CD4-positive, alpha-beta T cell treated with Interferon gamma for 1 hour (primary cell): ENCODE data around the gene GAS5.
"Not testable (repeated sequence)": the region's sequence is repeated elsewhere in the genome, so short reads cannot be mapped to it uniquely, and the experiment has no call there.

ENCODE experiments used
- DNase-seq: peaks from one replicate; pipeline ENCODE4 v3.0.0-alpha.2; 2020

The GAS5 gene

DNA sequence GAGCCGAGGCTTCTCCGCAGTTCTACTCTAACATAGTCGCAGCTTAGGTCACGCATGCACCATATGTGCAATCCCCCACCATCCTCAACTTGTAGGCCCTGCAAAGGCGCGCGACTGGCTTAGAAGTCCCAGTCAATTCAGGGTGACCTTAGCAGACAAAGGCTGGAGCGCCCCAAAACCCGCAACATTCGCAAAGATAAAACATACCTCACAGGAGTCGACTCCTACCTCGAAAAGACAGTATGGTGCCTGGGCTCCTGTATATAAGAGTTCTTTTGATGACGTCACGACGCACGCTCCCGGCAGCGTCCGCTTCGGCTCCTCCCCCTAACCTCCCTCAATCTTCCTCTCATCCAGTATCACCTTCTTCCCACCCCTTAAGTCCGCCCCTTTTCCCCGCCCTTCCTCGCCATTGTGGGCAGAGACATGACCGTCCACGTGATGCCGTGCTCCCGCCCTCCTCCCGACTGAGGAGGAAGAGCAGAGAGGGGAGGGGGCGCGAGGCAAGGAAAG, at the start of gene GAS5:
Gene GAS5, minus strand, starts transcription at position 237 of the 513 bp plus-strand sequence.
- peak; percentile 99 for DNase-seq

DNA sequence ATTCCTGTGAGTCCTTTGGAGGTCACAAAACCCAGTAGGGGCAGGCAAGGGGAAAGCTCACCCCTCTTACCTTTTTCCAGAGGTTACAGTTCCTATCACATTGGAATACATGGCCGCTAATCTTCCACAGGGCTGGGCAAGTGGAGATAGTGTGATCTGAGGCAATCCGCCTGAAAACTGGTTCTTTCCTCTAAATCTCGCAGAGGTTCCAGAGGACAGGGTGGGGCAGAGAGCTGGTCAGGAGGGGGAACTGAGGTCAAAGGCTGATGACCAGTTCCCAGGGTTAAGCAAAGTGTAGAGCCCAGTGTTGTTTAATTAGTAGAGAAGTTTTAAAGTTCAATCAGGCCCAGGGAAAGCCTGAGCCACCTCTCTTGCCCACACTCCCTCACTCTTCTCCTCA, 49.4 kb upstream of the GAS5 start, which contains the start of gene SERPINC1:
Gene SERPINC1, minus strand, starts transcription at position 179 of the 400 bp plus-strand sequence. Its CDS starts 68 bp downstream, at position 111.
- DNase-seq, result no peak

DNA sequence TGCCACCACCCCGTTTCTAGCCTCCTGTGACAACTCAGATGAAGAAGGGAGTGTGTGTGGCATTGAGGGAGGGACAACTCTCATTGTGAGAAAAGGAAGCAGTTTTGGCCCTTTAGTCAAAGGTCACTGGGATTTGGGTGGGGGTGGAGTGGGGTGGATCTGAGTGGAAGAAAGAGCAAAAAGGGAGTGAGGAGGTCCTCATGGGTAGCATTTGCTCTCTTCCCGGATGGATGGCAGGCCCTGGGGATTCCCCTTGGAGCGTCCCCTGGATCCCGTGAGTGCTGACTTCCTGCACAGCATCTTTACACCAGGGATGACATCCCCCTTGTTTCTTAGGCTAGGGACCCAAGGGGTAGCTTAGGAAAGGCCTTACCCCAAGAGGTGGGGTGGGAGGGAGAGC, 48.9 kb upstream of the GAS5 start:
- no peak for DNase-seq

DNA sequence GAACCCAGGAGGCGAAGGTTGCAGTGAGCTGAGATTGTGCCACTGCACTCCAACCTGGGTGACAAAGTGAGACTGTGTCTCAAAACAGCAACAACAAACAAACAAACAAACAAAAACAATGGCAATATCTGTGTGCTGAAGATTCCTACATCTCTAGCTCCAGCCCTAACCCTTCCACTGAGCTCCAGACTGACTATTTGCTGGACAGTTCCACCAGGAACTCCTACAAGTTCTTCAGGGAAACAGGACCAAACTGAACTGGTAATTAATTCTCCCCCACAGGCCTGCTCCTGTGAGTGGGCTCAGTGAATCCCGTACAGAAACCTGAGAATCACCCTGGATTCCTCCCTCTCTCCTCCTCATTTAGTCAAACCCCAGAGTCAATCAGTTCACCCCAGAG, 47.8 kb upstream of the GAS5 start:
- DNase-seq, result no peak

DNA sequence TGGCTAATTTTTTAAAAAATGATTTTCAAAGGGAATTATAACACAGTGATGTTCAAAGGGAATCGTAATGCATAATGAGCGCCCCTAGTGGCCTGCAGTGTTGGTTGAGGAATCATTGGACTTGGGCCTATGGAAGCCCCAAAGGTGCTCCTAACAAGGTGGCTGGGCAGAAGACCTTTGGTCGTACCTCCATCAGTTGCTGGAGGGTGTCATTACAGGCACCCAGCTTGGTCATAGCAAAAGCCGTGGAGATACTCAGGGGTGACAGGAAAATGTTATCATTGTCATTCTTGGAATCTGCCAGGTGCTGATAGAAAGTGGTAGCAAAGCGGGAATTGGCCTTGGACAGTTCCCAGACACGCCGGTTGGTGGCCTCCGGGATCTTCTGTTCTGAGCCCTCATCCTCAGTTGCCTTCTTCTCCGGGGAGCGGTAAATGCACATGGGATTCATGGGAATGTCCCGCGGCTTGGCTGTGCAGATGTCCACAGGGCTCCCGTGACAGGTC, 46.6 kb upstream of the GAS5 start:
- no peak for DNase-seq

DNA sequence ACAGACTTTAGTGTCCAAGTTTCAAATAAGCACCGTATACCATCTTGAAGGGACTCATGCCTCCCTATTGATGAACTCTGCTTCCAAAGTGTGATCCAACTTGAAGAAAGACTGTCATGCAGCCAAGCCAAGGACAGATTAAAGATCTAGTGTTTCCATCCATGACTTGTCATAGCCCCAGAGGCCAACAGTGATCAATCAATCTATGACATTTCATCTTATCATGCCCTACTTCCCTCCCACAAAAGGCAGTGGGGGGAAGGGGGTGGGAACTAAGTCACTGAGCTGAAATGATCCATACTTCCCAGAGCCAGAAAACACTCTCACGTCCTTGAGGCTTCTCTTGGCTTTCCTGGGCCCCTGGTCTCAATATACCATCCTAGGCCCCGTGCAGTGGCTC, 45.3 kb upstream of the GAS5 start:
- DNase-seq, result no peak

DNA sequence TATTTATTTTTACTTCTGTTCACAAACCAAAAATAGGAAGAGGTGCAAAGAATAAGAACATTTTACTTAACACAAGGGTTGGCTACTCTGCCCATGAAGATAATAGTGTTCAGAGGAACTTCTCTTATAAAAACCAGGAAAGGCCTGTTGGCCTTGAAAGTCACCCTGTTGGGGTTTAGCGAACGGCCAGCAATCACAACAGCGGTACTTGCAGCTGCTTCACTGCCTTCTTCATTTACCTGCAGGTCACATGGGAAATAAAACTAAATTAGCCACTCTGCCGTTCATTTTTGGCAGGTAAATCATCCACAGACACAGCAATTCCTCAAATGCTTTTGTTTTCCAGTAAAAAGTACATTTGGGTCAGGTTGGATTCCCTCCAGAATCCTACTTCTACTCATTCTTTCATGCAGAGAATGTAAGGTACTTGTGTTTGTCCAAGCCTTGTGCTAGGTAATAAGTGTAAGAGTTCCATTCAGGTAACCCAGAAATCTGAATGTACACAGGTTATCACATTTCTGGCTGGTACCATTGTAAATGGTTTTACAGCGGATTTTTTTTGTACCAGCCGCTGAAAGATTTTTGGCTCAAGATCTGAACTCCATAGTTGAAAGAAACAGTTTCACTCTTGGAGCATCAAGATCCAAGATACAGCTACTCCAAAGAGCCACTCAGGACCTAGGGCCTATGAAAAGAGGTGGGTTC, 36.2 kb upstream of the GAS5 start:
- DNase-seq, result no peak

DNA sequence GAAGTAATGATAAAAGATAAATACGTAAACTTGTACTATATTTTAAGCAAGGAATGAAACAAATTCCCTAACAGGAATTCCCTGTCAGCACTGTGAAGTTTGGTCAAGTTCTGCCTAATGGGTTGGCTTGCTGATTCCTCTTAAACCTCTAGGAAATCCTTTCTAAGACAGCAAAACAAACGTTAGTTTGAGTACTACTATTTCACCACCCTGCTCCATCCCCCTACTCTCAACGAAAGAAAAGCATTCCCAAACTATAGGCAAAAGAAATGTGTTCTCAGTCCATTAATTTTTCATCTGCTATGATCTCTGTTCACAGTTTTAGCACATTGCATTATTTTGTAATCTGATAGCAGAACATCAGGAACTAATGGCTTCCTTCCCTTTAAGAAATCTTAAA, 33.2 kb upstream of the GAS5 start:
- no peak for DNase-seq

DNA sequence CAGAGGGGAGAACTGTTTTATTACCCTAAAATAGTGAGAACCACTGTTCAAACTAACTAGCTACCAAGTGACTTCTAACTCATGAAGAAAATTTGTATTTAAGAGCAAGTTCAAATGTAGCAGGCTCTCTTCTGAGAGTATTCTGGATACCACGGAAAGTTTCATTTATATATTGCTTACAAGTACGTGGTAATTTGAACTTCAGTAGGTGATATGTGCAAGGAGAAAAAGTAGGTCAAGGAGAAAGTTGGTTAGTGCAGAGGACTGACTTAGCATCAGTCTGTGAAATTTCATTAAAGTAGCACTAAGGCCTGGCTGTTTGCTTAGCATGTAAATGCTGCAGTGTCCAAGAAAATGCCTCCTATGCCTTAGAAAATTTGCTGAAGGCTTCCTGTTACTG, 32.6 kb upstream of the GAS5 start:
- no peak for DNase-seq

DNA sequence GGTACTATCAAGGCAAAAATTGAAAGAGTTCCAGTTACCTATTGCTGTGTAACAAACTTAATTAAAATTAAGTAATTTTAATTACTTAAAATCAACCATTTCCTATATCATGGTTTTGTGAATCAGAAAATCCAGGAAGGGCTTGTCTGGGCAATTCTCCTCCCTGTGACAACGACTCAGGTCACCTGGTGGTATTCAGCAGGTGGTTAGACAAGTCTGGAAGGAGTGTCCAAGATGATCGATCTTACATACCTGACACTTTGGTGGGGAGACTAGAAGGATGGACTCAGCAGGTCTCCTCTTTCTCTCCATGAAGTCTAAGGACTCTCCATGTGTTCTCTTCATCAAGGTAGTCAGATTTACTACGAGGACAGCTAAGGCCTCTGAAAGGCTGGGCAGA, 26.4 kb upstream of the GAS5 start:
- no peak for DNase-seq

DNA sequence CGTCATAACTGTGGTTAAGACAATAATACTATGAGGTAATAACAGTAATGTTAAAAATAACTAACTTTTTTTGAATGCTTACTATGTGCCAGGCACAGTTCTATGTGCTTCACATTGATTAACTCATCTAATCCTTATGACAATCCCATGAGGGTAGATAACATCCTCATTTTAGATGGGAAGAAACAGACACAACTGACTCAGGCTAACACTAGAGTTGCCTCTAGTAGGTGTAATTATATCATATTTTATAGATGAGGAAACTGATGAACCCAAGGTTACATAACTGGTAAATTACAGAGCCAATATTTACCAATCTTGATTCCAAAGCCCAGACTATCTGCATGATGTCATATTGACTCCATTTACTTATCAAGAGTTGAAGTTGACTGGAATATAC, 25.8 kb upstream of the GAS5 start:
- no peak for DNase-seq

DNA sequence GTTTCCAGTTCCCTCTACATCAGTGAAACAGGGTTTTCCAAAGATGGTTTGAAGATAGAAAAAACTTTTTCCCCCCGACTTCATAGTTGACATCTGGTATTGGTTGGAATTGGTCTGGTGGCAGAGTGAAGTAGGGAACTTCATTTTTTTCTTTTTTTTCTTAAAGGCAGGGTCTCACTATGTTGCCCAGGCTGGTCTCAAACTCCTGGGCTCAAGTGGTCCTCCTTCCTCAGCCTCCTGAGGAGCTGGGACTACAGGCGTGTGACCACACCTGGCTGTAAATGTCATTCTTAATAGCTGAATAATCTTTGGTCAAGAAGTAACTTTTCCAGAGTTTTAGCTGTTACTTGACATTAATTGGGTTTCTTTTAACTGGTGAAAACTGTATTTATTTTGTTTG, 22.1 kb upstream of the GAS5 start:
- no peak for DNase-seq

DNA sequence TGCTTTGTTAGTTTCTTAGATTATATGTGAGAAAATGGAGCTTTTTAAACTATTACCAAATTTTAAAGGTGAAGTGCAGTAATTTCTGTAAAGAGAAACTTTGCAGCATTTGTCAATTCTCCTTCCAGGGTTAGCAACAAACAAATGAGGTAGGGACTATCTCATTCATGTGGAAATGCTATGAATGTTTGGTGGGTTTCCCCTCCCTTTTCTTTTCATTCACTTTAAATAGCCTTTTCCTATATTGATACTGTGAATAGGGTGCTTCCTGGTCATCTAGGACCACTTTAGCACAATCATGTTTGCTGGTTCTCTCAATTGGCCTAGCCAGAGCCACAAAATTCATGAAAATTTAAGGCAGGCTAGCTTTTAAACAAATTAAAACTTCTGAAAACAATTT, 21.0 kb upstream of the GAS5 start:
- no peak for DNase-seq

DNA sequence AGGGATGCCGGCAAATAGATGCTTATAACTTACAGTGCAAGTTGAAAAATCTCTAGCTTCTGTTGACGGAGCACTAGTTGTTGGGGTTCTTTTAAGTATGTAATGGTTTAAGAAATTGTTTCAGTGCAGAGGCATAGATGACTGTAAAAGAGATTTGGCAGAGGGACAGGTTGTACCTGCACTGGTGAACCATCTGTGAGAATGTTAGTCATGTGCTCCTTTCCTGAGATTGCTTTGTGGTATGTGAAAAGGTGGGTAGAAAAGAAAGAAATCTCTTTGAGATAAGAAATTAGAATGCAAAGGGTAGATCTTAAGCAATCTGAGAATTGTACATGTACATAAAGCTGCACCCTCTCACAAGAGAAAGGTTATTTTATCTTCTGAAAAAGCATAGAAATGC, 19.8 kb upstream of the GAS5 start:
- DNase-seq, result no peak

DNA sequence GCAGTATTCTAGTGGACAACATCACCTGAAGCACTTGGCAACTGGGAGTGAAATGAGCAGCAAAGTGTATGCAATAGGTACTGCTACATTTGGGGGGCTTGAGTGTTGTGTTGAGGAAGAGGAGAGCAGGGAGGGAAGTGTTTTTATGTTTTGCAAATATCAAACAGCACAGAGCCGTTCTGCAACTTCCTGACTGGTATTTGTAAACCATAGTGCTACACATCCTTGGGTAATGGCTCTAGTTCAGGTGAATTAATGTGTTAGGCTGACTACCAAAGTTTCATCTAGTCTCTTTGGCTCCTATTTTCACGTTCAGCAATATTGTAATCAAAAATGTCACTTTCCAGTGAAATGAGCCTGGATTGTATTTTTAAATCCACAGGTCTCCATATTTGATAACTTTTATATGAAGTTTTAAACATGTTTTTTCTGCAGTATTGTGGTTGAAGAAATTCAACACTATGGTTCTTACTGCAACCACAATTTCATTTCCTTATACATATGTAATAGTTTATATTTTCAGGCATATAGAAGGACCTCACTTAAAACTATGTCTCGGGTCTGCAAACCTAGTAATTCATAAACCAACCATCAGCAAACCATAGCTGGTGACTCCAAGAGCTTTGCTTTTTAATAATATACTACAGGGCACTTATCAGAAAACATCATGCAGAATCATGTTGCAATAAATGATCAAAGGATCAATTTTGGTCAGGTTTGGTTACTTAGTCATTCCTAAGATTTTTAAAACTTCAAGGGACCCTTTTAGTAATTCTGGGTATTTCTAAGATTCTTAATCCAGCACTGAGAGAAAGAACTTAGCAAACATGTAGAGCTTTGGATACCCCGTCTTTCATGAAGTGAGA, 19.2 kb upstream of the GAS5 start:
- no peak for DNase-seq

DNA sequence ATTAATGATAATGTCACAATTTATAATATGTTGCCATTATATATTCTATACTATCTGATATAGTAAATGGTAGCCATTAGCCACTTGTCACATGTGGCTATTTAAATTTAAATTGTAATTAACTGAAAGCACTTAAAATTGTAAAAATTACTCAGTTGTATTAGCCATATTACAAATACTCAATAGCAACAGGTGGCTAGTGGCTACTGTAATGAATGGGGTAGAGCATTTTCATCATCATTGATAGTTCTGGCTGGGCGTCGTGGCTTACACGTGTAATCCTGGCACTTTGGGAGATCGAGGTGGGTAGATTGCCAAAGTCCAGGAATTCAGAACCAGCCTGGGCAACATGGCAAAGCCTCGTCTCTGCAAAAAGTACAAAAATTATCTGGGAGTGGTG, 16.9 kb upstream of the GAS5 start:
- no peak for DNase-seq

DNA sequence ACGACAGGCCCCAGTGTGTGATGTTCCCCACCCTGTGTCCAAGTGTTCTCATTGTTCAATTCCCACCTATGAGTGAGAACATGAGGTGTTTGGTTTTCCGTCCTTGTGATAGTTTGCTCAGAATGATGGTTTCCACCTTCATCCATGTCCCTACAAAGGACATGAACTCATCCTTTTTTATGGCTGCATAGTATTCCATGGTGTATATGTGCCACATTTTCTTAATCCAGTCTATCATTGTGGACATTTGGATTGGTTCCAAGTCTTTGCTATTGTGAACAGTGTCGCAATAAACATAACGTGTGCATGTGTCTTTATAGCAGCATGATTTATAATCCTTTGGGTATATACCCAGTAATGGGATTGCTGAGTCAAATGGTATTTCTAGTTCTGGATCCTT, 13.3 kb upstream of the GAS5 start:
- DNase-seq, result not testable (repeated sequence)

DNA sequence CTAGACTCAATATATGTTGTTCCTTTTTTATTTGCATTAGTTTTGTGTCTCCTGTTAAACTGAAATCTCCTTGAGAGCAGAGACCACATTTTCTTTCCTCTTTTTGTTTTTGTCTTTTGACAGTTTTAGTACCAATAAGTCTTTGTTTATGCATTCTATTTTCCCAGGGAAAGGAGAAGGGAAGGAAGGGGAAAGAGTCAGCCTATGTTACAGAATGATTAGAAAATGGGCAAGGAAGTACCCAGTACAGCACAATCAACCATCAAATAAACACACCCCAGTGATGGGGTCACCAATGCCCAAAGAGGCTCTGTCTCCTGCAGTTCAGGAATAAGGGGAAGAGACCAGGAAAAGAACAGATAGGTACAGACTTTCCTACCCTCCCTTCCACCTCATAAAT, 10.5 kb upstream of the GAS5 start:
- no peak for DNase-seq

DNA sequence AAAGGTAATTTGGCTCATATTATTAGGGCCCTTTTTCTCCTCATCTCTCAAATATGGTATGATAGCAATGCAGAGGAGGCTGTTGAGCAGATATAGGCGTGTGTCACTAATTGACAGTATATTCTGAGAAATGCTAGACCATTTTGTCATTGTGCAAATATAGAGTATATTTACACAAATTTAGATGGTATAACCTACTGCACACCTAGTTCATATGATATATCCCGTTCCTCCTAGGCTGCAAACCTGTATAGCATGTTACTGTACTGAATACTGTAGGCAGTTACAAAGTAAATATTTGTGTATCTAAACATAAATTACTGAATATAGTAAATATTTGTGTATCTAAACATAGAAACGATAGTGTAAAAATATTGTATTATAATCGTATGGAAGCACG, 8.9 kb upstream of the GAS5 start:
- DNase-seq, result no peak

DNA sequence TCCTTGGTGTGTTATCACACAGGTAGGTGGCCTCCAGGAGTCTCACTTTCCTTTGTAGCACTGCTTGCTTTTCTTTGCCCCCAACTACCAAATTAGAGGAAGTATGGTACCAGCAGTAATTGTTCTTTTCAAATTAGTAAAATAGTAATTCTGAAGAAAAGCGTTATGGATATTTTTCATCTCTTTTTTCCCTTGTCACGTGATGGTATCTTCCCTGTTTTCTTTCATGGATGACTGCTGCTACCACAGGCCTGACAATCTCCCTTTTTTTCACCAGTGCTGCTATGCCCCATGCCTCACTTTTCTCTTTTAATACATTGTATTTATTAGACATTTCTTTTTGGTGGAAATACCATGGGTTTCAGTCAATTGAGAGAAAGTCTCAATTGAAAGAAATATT, 3.7 kb upstream of the GAS5 start:
- no peak for DNase-seq

DNA sequence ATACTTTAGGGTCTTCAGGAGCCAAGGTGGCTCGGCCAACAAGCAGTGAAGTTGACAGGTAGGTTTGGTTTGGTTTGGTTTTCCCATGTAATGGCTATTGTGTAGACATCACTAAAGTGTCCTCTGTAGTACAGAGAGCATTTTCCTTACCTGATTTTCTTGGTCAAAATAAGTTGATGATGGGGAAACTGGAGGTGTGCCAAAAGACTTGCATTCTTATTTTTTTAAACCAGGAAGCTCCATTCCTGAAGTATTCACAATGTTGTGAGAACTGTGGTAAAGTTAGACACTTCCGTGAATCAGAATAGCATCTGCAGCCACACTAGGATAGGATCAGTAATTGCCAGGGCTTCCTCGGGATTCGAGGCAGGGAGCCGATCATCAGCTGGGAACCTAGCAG, 3.3 kb upstream of the GAS5 start:
- no peak for DNase-seq

DNA sequence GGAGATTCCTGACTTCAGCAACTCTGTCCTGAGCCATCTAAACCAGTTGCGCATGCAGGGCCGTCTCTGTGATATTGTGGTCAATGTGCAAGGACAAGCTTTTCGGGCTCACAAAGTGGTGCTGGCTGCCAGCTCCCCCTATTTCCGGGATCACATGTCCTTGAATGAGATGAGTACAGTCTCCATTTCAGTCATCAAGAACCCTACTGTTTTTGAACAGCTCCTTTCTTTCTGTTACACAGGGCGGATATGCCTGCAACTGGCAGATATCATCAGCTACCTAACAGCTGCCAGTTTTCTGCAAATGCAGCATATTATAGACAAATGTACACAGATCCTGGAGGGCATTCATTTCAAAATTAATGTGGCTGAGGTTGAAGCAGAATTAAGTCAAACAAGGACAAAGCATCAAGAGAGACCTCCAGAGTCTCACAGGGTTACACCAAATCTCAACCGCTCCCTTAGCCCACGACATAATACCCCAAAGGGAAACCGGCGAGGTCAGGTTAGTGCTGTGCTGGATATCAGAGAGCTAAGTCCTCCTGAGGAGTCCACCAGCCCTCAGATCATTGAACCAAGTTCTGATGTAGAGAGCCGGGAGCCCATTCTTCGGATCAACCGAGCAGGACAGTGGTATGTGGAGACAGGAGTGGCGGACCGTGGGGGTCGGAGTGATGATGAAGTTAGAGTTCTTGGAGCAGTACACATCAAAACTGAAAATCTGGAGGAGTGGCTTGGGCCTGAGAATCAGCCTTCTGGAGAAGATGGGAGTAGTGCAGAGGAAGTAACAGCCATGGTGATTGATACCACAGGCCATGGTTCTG, 2.7 kb upstream of the GAS5 start:
- DNase-seq, result peak; percentile 19

DNA sequence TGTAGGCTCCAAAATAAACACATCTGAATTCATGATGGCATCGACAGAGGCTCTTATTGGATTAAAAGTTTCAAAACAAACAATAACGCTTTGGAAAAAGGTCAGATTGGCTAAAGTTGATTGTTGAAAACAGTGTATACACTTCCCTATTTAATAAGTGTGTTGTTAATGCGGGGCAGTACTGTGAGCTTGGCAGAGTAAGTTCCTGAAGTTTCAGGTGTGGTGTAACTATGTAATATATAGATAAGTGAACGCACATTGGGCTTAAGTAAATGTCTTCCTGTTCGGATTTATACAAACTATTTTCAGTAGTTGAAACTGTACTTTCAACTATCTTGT, 1.2 kb upstream of the GAS5 start:
- no peak for DNase-seq
